ENCODE measurements around the gene VRTN.

DNA sequence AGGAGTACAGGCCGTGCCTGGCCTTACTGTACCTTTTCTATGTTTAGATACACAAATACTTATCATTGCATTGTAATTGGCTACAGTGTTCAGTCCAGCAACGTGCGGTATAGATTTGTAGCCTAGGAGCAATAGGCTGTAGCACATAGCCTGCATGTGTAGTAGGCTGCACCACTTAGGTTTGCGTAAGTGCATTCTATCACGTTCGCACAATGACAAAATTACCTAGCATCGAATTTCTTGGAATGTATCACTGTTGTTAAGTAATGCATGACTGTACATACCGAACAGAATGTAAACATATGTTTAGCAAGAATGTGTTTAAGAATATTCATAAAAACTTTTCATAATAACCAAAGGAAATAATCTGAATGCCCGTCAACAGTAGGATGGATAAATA lies 31.9 kb downstream of the VRTN start:
- TF ChIP-seq CREB1 (IDR thresholded peaks at IDR 0.05) (no peak), PHF8 (conservative IDR thresholded peaks at IDR 0.05; ENCODE audit: low read depth, low read length) (no peak), CTCF (IDR thresholded peaks at IDR 0.05; ENCODE audit: control extremely low read depth in 1 of 3, insufficient read depth in 1 of 3, low read depth in 1 of 3, low read length in 3 of 3) (no peak), SRF (IDR thresholded peaks at IDR 0.05; ENCODE audit: low read depth, low read length) (no peak), USF2 (IDR thresholded peaks at IDR 0.05; ENCODE audit: low read length) (no peak), EZH2 (IDR thresholded peaks at IDR 0.05; ENCODE audit: low read depth, low read length, severe bottlenecking) (no peak), JUN (IDR thresholded peaks at IDR 0.05; ENCODE audit: low read depth, low read length) (no peak), POLR2A (IDR thresholded peaks at IDR 0.05; ENCODE audit: control extremely low read depth in 1 of 2, low read depth in 2 of 2, low read length in 2 of 2) (no peak), EGR1 (IDR thresholded peaks at IDR 0.05; ENCODE audit: borderline replicate concordance, low read depth, low read length) (no peak), GTF2F1 (IDR thresholded peaks at IDR 0.05; ENCODE audit: borderline replicate concordance, low read depth, low read length) (no peak), TAF1 (IDR thresholded peaks at IDR 0.05; ENCODE audit: low read depth, low read length) (no peak)
